HG03159 (cell line): Measurements from ENCODE around the gene ERP27.

Experiments used
- ATAC-seq: cut with Tn5 transposase; IDR thresholded peaks from one replicate; pipeline ENCODE4 v1.9.1; 2021; ENCODE audit warnings: mild to moderate bottlenecking, moderate library complexity; ENCODE audit not compliant: unreplicated experiment

Gene ERP27

DNA sequence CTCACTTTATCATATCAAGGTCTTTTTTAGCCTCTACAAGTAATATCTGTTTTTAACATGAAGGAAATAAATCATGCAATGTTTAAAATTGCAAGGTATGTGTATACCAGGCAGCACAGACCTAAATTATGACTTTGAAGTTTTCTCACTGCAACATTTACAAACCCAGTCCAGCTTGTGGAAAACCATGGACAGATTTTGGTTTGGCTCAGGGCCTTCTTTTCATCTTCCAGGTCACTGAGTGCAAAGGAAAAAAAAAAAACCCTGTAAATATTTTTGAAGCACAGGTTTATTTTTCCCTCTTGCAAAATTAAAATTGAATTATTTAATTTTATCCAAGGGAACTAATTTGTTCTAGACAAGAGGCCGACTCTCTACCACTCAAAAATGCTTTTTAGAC is 66.5 kb downstream of the ERP27 start:
- no peak for ATAC-seq

DNA sequence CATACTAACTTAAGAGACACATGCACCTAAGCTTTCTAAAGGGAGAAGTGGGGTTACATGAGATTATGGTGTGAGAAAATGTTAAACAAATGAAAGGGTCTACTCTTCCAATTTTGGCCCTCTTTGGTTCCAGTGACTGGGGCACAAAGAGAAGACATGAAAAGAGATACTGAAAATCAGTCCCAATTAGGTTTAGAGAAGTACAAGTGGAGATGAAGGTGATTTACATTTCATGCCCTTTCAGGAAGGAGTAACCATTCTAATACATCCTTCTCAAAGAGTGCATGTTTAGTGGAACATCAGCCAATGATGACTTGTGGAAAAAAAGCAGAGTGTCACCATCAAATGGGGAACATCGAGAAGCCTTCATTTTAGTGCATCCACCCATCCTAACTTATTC is 67.1 kb downstream of the ERP27 start:
- no peak for ATAC-seq

DNA sequence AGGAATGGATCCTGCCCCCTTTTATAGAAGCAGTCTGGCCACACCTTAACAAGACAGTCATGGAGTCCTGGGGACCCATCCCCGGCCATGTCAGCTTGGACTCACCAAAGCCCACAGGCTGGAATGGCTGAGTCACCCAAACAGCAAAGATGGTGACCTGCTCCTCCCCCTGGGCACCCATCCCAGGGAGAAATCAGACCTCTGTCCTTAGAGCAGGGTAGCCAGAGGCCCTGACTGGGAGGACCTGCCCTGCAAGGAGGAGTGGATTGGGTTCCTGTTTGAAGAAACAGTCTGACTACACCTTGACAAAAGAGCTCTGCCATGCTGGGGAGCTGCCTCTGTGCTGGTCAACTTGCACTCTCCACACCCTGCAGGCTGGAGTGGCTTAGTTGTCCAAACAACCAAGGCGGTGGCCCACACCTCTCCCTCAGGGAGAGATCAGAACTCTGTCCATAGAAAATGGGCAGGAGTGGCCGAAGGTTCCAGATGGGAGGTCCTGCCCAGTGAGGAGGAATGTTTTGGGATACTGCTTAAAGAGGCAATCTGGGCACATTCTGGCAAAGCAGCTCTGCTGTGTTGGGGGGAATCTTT is 69.3 kb downstream of the ERP27 start:
- ATAC-seq, result no peak
